Psoas muscle (tissue), 8 donors: ENCODE results near the gene MRTFB. TPM values are rescaled to one million over a fixed set of nuclear protein-coding genes. Genes with fewer than 3 reads are reported as not detected.

Experiments used
- ATAC-seq, 4 donors: fragments of 200-7000 bp; cut with Tn5 transposase; one replicate each; pipeline ENCODE4 v1.9.1; 2020; ENCODE audit warnings: moderate library complexity in 3 of 4, mild to moderate bottlenecking in 2 of 4
- DNase-seq, 2 donors: peaks; one replicate each; pipeline ENCODE4 v3.0.0-alpha.2; 2020
- H3K27ac ChIP-seq: fragments of 200-600 bp; one replicate; pipeline ENCODE4 v1.8.0; 2022
- H3K27me3 ChIP-seq, 3 donors: fragments of 200-600 bp in 1 of 3; one replicate each; pipeline versions ENCODE4 v1.6.1 to v1.8.0; 2013 to 2022; ENCODE audit warnings: low read length in 2 of 3, mild to moderate bottlenecking in 2 of 3, moderate library complexity in 1 of 3; ENCODE audit not compliant: insufficient read depth in 3 of 3
- H3K36me3 ChIP-seq, 2 donors: fragments of 200-600 bp in 1 of 2; one replicate each; pipeline versions ENCODE4 v1.6.1 to v1.8.0; 2013 to 2022; ENCODE audit warnings: low read depth in 1 of 2, mild to moderate bottlenecking in 1 of 2, moderate library complexity in 1 of 2; ENCODE audit not compliant: insufficient read depth in 1 of 2
- H3K4me1 ChIP-seq: fragments of 200-600 bp; one replicate; pipeline ENCODE4 v1.8.0; 2022
- H3K4me3 ChIP-seq: fragments of 200-600 bp; one replicate; pipeline ENCODE4 v1.8.0; 2022; ENCODE audit warnings: mild to moderate bottlenecking
- H3K9me3 ChIP-seq: fragments of 200-600 bp; one replicate; pipeline ENCODE4 v1.8.0; 2022
- CTCF ChIP-seq: fragments of 200-600 bp; IDR thresholded peaks from one replicate; pipeline ENCODE4 v1.8.0; 2022; ENCODE audit warnings: antibody characterized with exemption
- whole genome bisulfite sequencing, 3 donors: extraction: QIAGEN DNeasy Blood & Tissue Kit; methylation state at CpG; one replicate each; pipeline versions ENCODE4 v1.1.6 to v1.1.7; 2013; 5-methylcytosine and 5-hydroxymethylcytosine counted together
- intact Hi-C, 2 donors: fragments of 100-400 bp; cut with DNase I; formaldehyde crosslinking; loops; one replicate each; pipeline versions ENCODE4 v1.11.0 to v1.14.2; 2022
- polyA plus RNA-seq, 3 donors: library from polyadenylated mRNA; stranded (reverse); fragments of 200-250 nt; gene quantifications; one replicate each; pipeline ENCODE4 v1.2.3, GENCODE V29; 2013
- total RNA-seq, 4 donors: library from RNA; stranded (reverse); fragmentation: NEBNext Ultra II Directional in 2 of 4; extraction: Animal tissue kit (Norgen Biotek cat#: 25700) in 2 of 4; gene quantifications; one replicate each; pipeline versions ENCODE4 v1.2.1 to v1.2.4, GENCODE V29; 2021 to 2023
- donor health status: healthy with polysubstance abuse.
- donor health status: DM: no; HTN: no; CAD: no; lungs with moderate emphysema.
- donor health status: Bipolar disorder and iron deficiency.
- donor health status: healthy.
- donor health status: DM: yes; HTN: yes; CAD: no.
- donor health status: DM: no; HTN: no; CAD: no.
- donor health status: DM: no; HTN: no; CAD: no.
- donor health status: DM: yes; HTN: yes; CAD: no.

Gene MRTFB
- total and polyA plus RNA-seq, 7 donors, result 2.7 to 26.3 (median 14.1) TPM

- no peak overlapping the region for H3K4me3 ChIP-seq
- 79 to 91% (median 83%) methylated on average over 3 of the region's 3 CpGs for WGBS, 3 donors
- H3K9me3 ChIP-seq, result no peaks in the 10 kb centered on the region
- DNase-seq (no peak), ATAC-seq (no peak)
- no peaks in the 10 kb centered on the region for H3K27me3 ChIP-seq
- no peaks in the 10 kb centered on the region for H3K36me3 ChIP-seq
- no peak for TF ChIP-seq CTCF
- intact Hi-C loops, result no loop called here
- peak overlapping the region; percentile 33 for H3K27ac ChIP-seq
- peaks cover 90% of the 10 kb centered on the region for H3K4me1 ChIP-seq
Observed at GRCh38 chr16:14105760-14106375, 34.7 kb downstream of the MRTFB start.

GRCh38 chr16:14106457-14106856, 35.3 kb downstream of the MRTFB start:
- 59 to 77% (median 64%) methylated on average over 3 of the region's 3 CpGs for WGBS, 3 donors
- peaks cover 90% of the 10 kb centered on the region for H3K4me1 ChIP-seq
- no peaks in the 10 kb centered on the region for H3K27me3 ChIP-seq
- no peaks in the 10 kb centered on the region for H3K36me3 ChIP-seq
- no peak for ATAC-seq
- no peak for TF ChIP-seq CTCF
- no peak for DNase-seq
- H3K4me3 ChIP-seq, result no peak overlapping the region
- H3K27ac ChIP-seq, result peak overlapping the region; percentile 33
- H3K9me3 ChIP-seq, result no peaks in the 10 kb centered on the region
- intact Hi-C loops, result no loop called here

- 64 to 88% (median 68%) methylated on average over 8 of the region's 8 CpGs for WGBS, 3 donors
- ATAC-seq, result no peak
- Histone ChIP-seq H3K36me3 (no peaks in the 10 kb centered on the region), H3K4me3 (no peak overlapping the region), H3K27ac (no peak overlapping the region), H3K9me3 (no peaks in the 10 kb centered on the region), H3K4me1 (peaks cover 86% of the 10 kb centered on the region), H3K27me3 (no peaks in the 10 kb centered on the region)
- DNase-seq, result no peak
- intact Hi-C loops, result no loop called here
- no peak for TF ChIP-seq CTCF
Observed at GRCh38 chr16:14106961-14107360, 35.8 kb downstream of the MRTFB start.

- Histone ChIP-seq H3K4me3 (peak overlapping the region; percentile 2), H3K27ac (peak overlapping the region; percentile 76), H3K4me1 (peaks cover 86% of the 10 kb centered on the region), H3K36me3 (no peaks in the 10 kb centered on the region), H3K27me3 (no peaks in the 10 kb centered on the region), H3K9me3 (no peaks in the 10 kb centered on the region)
- no peak for DNase-seq
- WGBS, 3 donors, result 27 to 47% (median 33%) methylated on average over 7 of the region's 7 CpGs
- intact Hi-C loops, result no loop called here
- no peak for TF ChIP-seq CTCF
- peak; percentile 59 to 86 (median 80) for ATAC-seq
Observed at GRCh38 chr16:14109077-14109775, 38.1 kb downstream of the MRTFB start.
